Measurements from ENCODE around the gene WWTR1. TPM values are rescaled to one million over a fixed set of nuclear protein-coding genes. Genes with fewer than 3 reads are reported as not detected.

The WWTR1 gene
- total RNA-seq, 6 experiments from 2014 or later, result 10.6 to 19.7 (median 15.3) TPM

GRCh38 chr3:149486726-149487125 lies 171.1 kb downstream of the WWTR1 start:
- Histone ChIP-seq H3K4me1 (no peaks in the 10 kb centered on the region), H3K9me3 (no peaks in the 10 kb centered on the region), H3K27me3 (no peaks in the 10 kb centered on the region), H3K36me3 (peaks cover 0 to 72% (median 30%) of the 10 kb centered on the region in 4 donors), H3K4me3 (no peak overlapping the region), H3K27ac (no peak overlapping the region)
- ATAC-seq, result no peak
- intact Hi-C loops (cut with DNase I), result loop anchor here in 1 of 2 donors (10.0 kb wide), 1 partner anchor 132 kb away; no protein-coding TSS in a partner anchor
- 83% methylated on average over 5 of the region's 5 CpGs for WGBS (ENCODE audit: insufficient coverage, low coverage, low lambda C conversion rate, missing lambda C conversion rate)
- TF ChIP-seq POLR2A (IDR thresholded peaks at IDR 0.05) (no peak), CTCF (IDR thresholded peaks at IDR 0.05) (no peak)
- DNase-seq, result no peak

GRCh38 chr3:149481491-149481890 lies 176.3 kb downstream of the WWTR1 start:
- H3K4me1 ChIP-seq, result peaks cover 0 to 22% (median 8%) of the 10 kb centered on the region in 4 donors
- no peak overlapping the region for H3K4me3 ChIP-seq
- 68% methylated on average over 2 of the region's 2 CpGs for WGBS (ENCODE audit: insufficient coverage, low coverage, low lambda C conversion rate, missing lambda C conversion rate)
- peaks cover 0 to 56% (median 17%) of the 10 kb centered on the region in 4 donors for H3K36me3 ChIP-seq
- H3K9me3 ChIP-seq, result no peaks in the 10 kb centered on the region
- TF ChIP-seq POLR2A (IDR thresholded peaks at IDR 0.05), result peak; percentile 14
- TF ChIP-seq CTCF (IDR thresholded peaks at IDR 0.05), result no peak
- intact Hi-C loops (cut with DNase I), result loop anchor here in 1 of 2 donors (10.0 kb wide), 1 partner anchor 127 kb away; no protein-coding TSS in a partner anchor
- no peak for ATAC-seq
- H3K27me3 ChIP-seq, result no peaks in the 10 kb centered on the region
- DNase-seq, result no peak
- no peak overlapping the region for H3K27ac ChIP-seq

GRCh38 chr3:149481056-149481455 lies 176.8 kb downstream of the WWTR1 start:
- peaks cover 0 to 22% (median 8%) of the 10 kb centered on the region in 4 donors for H3K4me1 ChIP-seq
- ATAC-seq (no peak), DNase-seq (no peak)
- H3K9me3 ChIP-seq, result no peaks in the 10 kb centered on the region
- WGBS (ENCODE audit: insufficient coverage, low coverage, low lambda C conversion rate, missing lambda C conversion rate), result 74% methylated on average over 3 of the region's 3 CpGs
- no peaks in the 10 kb centered on the region for H3K27me3 ChIP-seq
- H3K4me3 ChIP-seq, result no peak overlapping the region
- H3K36me3 ChIP-seq, result peaks cover 0 to 56% (median 17%) of the 10 kb centered on the region in 4 donors
- H3K27ac ChIP-seq, result no peak overlapping the region
- intact Hi-C loops (cut with DNase I), result loop anchor here in 1 of 2 donors (10.0 kb wide), 1 partner anchor 126 kb away; no protein-coding TSS in a partner anchor
- no peak for TF ChIP-seq CTCF (IDR thresholded peaks at IDR 0.05)
- no peak for TF ChIP-seq POLR2A (IDR thresholded peaks at IDR 0.05)

GRCh38 chr3:149480326-149481017 lies 177.4 kb downstream of the WWTR1 start:
- TF ChIP-seq POLR2A (IDR thresholded peaks at IDR 0.05) (no peak), CTCF (IDR thresholded peaks at IDR 0.05) (peak; percentile 76 to 90 (median 89))
- peak; percentile 73 to 90 (median 82) for ATAC-seq
- WGBS (ENCODE audit: insufficient coverage, low coverage, low lambda C conversion rate, missing lambda C conversion rate), result 64% methylated on average over 14 of the region's 15 CpGs
- Histone ChIP-seq H3K27ac (peak overlapping the region; percentile 71 to 98 (median 93)), H3K9me3 (no peaks in the 10 kb centered on the region), H3K4me1 (peaks cover 0 to 22% (median 8%) of the 10 kb centered on the region in 4 donors), H3K36me3 (peaks cover 0 to 52% (median 17%) of the 10 kb centered on the region in 4 donors), H3K27me3 (no peaks in the 10 kb centered on the region), H3K4me3 (no peak overlapping the region)
- DNase-seq, result peak; percentile 76 to 86 (median 81)
- intact Hi-C loops (cut with DNase I), result loop anchor here in 1 of 2 donors (10.0 kb wide), 1 partner anchor 126 kb away; no protein-coding TSS in a partner anchor

Data from right lobe of liver (tissue), 6 donors.